ENCODE data around the gene MYLK. TPM values are rescaled to one million over a fixed set of nuclear protein-coding genes. Genes with fewer than 3 reads are reported as not detected.

The MYLK gene
- total and polyA plus RNA-seq, 10 of the 15 experiments (the other 5 are each of a cell fraction or from before 2014, with no cell fraction given): 0.04 to 1.6 (median 0.42) TPM; not detected in 1

DNA sequence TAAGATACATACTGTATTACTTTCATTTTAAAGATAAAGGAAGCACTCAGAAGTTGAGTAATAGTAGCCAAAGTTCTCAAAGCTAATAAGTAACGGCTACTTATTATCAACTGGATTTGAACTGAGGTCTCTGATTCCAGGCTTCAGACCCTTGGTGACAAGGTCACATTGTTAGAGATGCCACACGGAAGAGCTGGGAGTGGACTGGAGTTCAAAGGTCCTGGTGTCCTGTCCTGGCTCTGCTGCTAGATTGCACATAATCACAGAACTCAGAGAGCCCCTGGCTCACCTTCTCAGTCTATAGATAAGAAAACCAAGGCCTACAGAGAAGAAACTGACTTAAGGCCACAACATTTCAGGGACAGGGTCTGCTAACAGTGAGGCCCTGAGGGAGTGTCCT lies 75.3 kb downstream of the MYLK start:
- no TSS peak for BruUV-seq (replicated peaks)
- no peaks in the 10 kb centered on the region for H3K9me3 ChIP-seq (replicated peaks; ENCODE audit: control insufficient read depth, insufficient read depth, low read length)
- no peak for TF ChIP-seq HSF1 (IDR thresholded peaks at IDR 0.05; ENCODE audit: low read depth, low read length)
- TF ChIP-seq RUNX3 (IDR thresholded peaks at IDR 0.05; ENCODE audit: low read length): no peak
- no peak for ATAC-seq
- RAD21 ChIA-PET (ENCODE audit: unreplicated experiment): no interaction called here
- H4K20me1 ChIP-seq (ENCODE audit: control insufficient read depth, insufficient read depth): no peaks in the 10 kb centered on the region
- H3K27ac ChIP-seq (ENCODE audit: control insufficient read depth, insufficient read depth): no peak overlapping the region
- no peaks in the 10 kb centered on the region for H3K79me2 ChIP-seq (ENCODE audit: control insufficient read depth, insufficient read depth, low read length)
- no peaks in the 10 kb centered on the region for H3K36me3 ChIP-seq (ENCODE audit: control insufficient read depth in 2 of 2, insufficient read depth in 2 of 2, low read length in 1 of 2)
- DNase-seq (ENCODE audit: low read depth, low spot score): no peak
- no peak overlapping the region for H3K4me3 ChIP-seq
- no peaks in the 10 kb centered on the region; a peak in 1 of 4 replicates for H3K27me3 ChIP-seq (replicated peaks in 1 of 2; ENCODE audit: control insufficient read depth in 2 of 2, insufficient read depth in 2 of 2, low read length in 1 of 2)
- H2AFZ ChIP-seq (ENCODE audit: control insufficient read depth, low read depth, low read length): no peak overlapping the region
- no peak overlapping the region for H3K9ac ChIP-seq (ENCODE audit: control insufficient read depth, insufficient read depth, low read length)
- no peak for FAIRE-seq
- H3K4me1 ChIP-seq (ENCODE audit: control insufficient read depth, insufficient read depth, low read length): no peaks in the 10 kb centered on the region
- in situ Hi-C loops (cut with MboI) (no loop called here), intact Hi-C loops (cut with micrococcal nuclease; ENCODE audit: unreplicated experiment) (no loop called here)
- SMC1A ChIA-PET (ENCODE audit: uncharacterized antibody, unreplicated experiment): no interaction called here
- POLR2A ChIA-PET: no interaction called here
- 42% methylated on average over 2 of the region's 2 CpGs for WGBS (ENCODE audit: insufficient coverage, insufficient replicate concordance, low lambda C conversion rate, missing lambda C conversion rate)
- CTCF ChIA-PET: no interaction called here
- no peak overlapping the region for H3K4me2 ChIP-seq (ENCODE audit: control insufficient read depth, insufficient read depth)

- DNase-seq (ENCODE audit: low read depth, low spot score) (no peak), ATAC-seq (no peak), FAIRE-seq (no peak)
- Histone ChIP-seq H4K20me1 (ENCODE audit: control insufficient read depth, insufficient read depth) (no peaks in the 10 kb centered on the region), H3K9me3 (replicated peaks; ENCODE audit: control insufficient read depth, insufficient read depth, low read length) (no peaks in the 10 kb centered on the region), H3K27ac (ENCODE audit: control insufficient read depth, insufficient read depth) (no peak overlapping the region), H3K4me3 (no peak overlapping the region), H3K4me1 (ENCODE audit: control insufficient read depth, insufficient read depth, low read length) (no peaks in the 10 kb centered on the region), H3K27me3 (replicated peaks in 1 of 2; ENCODE audit: control insufficient read depth in 2 of 2, insufficient read depth in 2 of 2, low read length in 1 of 2) (no peaks in the 10 kb centered on the region; a peak in 1 of 4 replicates), H3K9ac (ENCODE audit: control insufficient read depth, insufficient read depth, low read length) (no peak overlapping the region), H3K36me3 (ENCODE audit: control insufficient read depth in 2 of 2, insufficient read depth in 2 of 2, low read length in 1 of 2) (no peaks in the 10 kb centered on the region), H2AFZ (ENCODE audit: control insufficient read depth, low read depth, low read length) (no peak overlapping the region), H3K79me2 (ENCODE audit: control insufficient read depth, insufficient read depth, low read length) (no peaks in the 10 kb centered on the region), H3K4me2 (ENCODE audit: control insufficient read depth, insufficient read depth) (no peak overlapping the region)
- RAD21 ChIA-PET (ENCODE audit: unreplicated experiment): no interaction called here
- no TSS peak for BruUV-seq (replicated peaks)
- intact Hi-C loops (cut with micrococcal nuclease; ENCODE audit: unreplicated experiment): no loop called here
- SMC1A ChIA-PET (ENCODE audit: uncharacterized antibody, unreplicated experiment): no interaction called here
- CTCF ChIA-PET: no interaction called here
- in situ Hi-C loops (cut with MboI): no loop called here
- WGBS (ENCODE audit: insufficient coverage, insufficient replicate concordance, low lambda C conversion rate, missing lambda C conversion rate): 38% methylated on average over 2 of the region's 2 CpGs
- POLR2A ChIA-PET: no interaction called here
- TF ChIP-seq ZBED1 (IDR thresholded peaks at IDR 0.05; ENCODE audit: borderline replicate concordance): no peak
- no peak for TF ChIP-seq ATF7 (IDR thresholded peaks at IDR 0.05; ENCODE audit: low read depth)
- no peak for TF ChIP-seq IRF4 (IDR thresholded peaks at IDR 0.05; ENCODE audit: low read depth, low read length)
- no peak for TF ChIP-seq WRNIP1 (IDR thresholded peaks at IDR 0.05; ENCODE audit: borderline replicate concordance, low read depth, low read length)
- no peak for TF ChIP-seq MTA2 (IDR thresholded peaks at IDR 0.05; ENCODE audit: low read depth)
- no peak for TF ChIP-seq ETV6 (conservative IDR thresholded peaks at IDR 0.05 in 1 of 2, IDR thresholded peaks at IDR 0.05 in 1 of 2; ENCODE audit: borderline replicate concordance in 1 of 2, low read depth in 1 of 2)
- TF ChIP-seq, protein P1, sequence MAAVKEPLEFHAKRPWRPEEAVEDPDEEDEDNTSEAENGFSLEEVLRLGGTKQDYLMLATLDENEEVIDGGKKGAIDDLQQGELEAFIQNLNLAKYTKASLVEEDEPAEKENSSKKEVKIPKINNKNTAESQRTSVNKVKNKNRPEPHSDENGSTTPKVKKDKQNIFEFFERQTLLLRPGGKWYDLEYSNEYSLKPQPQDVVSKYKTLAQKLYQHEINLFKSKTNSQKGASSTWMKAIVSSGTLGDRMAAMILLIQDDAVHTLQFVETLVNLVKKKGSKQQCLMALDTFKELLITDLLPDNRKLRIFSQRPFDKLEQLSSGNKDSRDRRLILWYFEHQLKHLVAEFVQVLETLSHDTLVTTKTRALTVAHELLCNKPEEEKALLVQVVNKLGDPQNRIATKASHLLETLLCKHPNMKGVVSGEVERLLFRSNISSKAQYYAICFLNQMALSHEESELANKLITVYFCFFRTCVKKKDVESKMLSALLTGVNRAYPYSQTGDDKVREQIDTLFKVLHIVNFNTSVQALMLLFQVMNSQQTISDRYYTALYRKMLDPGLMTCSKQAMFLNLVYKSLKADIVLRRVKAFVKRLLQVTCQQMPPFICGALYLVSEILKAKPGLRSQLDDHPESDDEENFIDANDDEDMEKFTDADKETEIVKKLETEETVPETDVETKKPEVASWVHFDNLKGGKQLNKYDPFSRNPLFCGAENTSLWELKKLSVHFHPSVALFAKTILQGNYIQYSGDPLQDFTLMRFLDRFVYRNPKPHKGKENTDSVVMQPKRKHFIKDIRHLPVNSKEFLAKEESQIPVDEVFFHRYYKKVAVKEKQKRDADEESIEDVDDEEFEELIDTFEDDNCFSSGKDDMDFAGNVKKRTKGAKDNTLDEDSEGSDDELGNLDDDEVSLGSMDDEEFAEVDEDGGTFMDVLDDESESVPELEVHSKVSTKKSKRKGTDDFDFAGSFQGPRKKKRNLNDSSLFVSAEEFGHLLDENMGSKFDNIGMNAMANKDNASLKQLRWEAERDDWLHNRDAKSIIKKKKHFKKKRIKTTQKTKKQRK (IDR thresholded peaks at IDR 0.05; ENCODE audit: low read depth, low read length): no peak
- TF ChIP-seq CBX3 (IDR thresholded peaks at IDR 0.05; ENCODE audit: borderline replicate concordance, low read depth): no peak
- no peak for TF ChIP-seq YY1 (IDR thresholded peaks at IDR 0.05; ENCODE audit: low read depth, low read length)
- TF ChIP-seq BMI1 (IDR thresholded peaks at IDR 0.05; ENCODE audit: borderline replicate concordance): no peak
- no peak for TF ChIP-seq JUNB (IDR thresholded peaks at IDR 0.05)
- TF ChIP-seq CREB1 (IDR thresholded peaks at IDR 0.05; ENCODE audit: low read depth): no peak
- TF ChIP-seq ZSCAN29 (IDR thresholded peaks at IDR 0.05): no peak
Measured at GRCh38 chr3:123807820-123808219, 76.3 kb downstream of the MYLK start.
